SU-DHL-6 (cell line): Measurements from ENCODE around the gene EFNA5.

Experiments used
- H2AFZ ChIP-seq: fragments of 200-600 bp; sonication (generic); 2 replicates; pipeline ENCODE4 v1.6.1; 2014; ENCODE audit warnings: low read depth, mild to moderate bottlenecking, moderate library complexity, mixed read lengths, antibody characterized with exemption, low read length; ENCODE audit not compliant: severe bottlenecking
- H3F3A ChIP-seq: fragments of 200-600 bp; shearing (Covaris generic); 2 replicates; pipeline ENCODE4 v1.6.0; 2016; ENCODE audit warnings: antibody characterized with exemption, mild to moderate bottlenecking; ENCODE audit not compliant: insufficient read depth
- H3K27ac ChIP-seq: fragments of 200-600 bp; sonication (generic); 2 replicates; pipeline ENCODE4 v1.5.1; 2016; ENCODE audit warnings: low read depth, mild to moderate bottlenecking, low read length, moderate library complexity, mixed read lengths
- H3K27me3 ChIP-seq: fragments of 200-600 bp; sonication (generic), shearing (Covaris generic); 2 replicates; pipeline ENCODE4 v1.6.0; 2014; ENCODE audit warnings: mild to moderate bottlenecking, low read length
- H3K36me3 ChIP-seq: fragments of 200-600 bp; sonication (generic); 2 replicates; pipeline ENCODE4 v1.6.1; 2014; ENCODE audit warnings: mild to moderate bottlenecking, low read length, mixed read lengths
- H3K4me2 ChIP-seq: fragments of 300-600, 200-600 bp; shearing (Covaris generic), sonication (generic); 2 replicates; pipeline ENCODE4 v1.6.0; 2014; ENCODE audit warnings: low read length, low read depth, mild to moderate bottlenecking; ENCODE audit not compliant: poor library complexity, severe bottlenecking
- H3K4me3 ChIP-seq: fragments of 200-600 bp; sonication (generic); 2 replicates; pipeline ENCODE4 v1.5.1; 2014; ENCODE audit warnings: antibody characterized with exemption, low read length, mild to moderate bottlenecking, mixed read lengths; ENCODE audit not compliant: insufficient read depth, poor library complexity, severe bottlenecking
- H3K79me2 ChIP-seq: fragments of 200-600 bp; sonication (generic); 2 replicates; pipeline ENCODE4 v1.6.1; 2014; ENCODE audit warnings: mild to moderate bottlenecking, low read length, moderate library complexity; ENCODE audit not compliant: insufficient read depth
- H3K9ac ChIP-seq: fragments of 200-600 bp; sonication (generic); 2 replicates; pipeline ENCODE4 v1.7.0; 2014; ENCODE audit warnings: mild to moderate bottlenecking, low read length
- H3K9me2 ChIP-seq: fragments of 200-600 bp; sonication (generic); replicated peaks from 2 replicates; pipeline ENCODE4 v1.6.1; 2014; ENCODE audit warnings: low read length; ENCODE audit not compliant: insufficient read depth
- H3K9me3 ChIP-seq: fragments of 200-600 bp; sonication (generic); 2 replicates; pipeline ENCODE4 v1.6.1; 2014; ENCODE audit warnings: low read length, mixed read lengths; ENCODE audit not compliant: insufficient read depth
- H4K20me1 ChIP-seq: fragments of 200-600 bp; sonication (generic); 2 replicates; pipeline ENCODE4 v1.6.1; 2014; ENCODE audit warnings: low read depth, mild to moderate bottlenecking, antibody characterized with exemption, low read length, moderate library complexity, mixed read lengths
- EZH2phosphoT487 ChIP-seq: fragments of 200-600 bp; sonication (generic), shearing (Covaris generic); conservative IDR thresholded peaks from 2 replicates; pipeline ENCODE4 v1.6.1; 2018; ENCODE audit warnings: mild to moderate bottlenecking, antibody characterized with exemption, low read length, moderate library complexity, mixed read lengths
- TF ChIP-seq, protein P1 (sequence below): fragments of 200-600 bp; sonication (generic); IDR thresholded peaks from one replicate; pipeline ENCODE4 v1.5.1; 2017; ENCODE audit warnings: antibody characterized with exemption, mild to moderate bottlenecking, low read length, moderate library complexity; ENCODE audit not compliant: insufficient read depth, poor library complexity, severe bottlenecking

Gene EFNA5

DNA sequence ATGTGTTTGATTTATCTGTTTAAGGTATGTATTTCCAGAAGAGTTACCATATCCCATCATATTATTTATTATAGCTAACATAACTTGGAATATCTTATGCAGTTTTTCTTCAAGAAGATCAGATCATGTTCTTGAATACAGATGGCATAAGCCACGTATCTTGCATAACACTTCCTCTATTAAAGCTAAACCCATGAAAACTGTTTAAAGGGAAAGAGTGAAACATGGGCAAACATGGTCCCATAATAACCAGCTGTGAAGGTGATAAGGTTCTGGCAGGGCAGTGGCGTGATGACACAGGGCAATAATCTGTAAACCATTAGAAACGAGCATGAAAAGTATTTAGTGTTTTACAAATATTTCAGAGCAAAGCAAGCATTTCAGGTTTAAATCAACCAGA, 34.2 kb downstream of the EFNA5 start:
- Histone ChIP-seq H3F3A (no peaks in the 10 kb centered on the region), H3K27ac (no peak overlapping the region), H3K4me3 (no peak overlapping the region), H3K79me2 (no peaks in the 10 kb centered on the region), H3K27me3 (no peaks in the 10 kb centered on the region), H3K4me2 (no peak overlapping the region), H3K9me3 (no peaks in the 10 kb centered on the region), H3K36me3 (no peaks in the 10 kb centered on the region), H2AFZ (no peak overlapping the region), H3K9ac (no peak overlapping the region), H4K20me1 (no peaks in the 10 kb centered on the region), H3K9me2 (no peaks in the 10 kb centered on the region)
- TF ChIP-seq, protein P1, sequence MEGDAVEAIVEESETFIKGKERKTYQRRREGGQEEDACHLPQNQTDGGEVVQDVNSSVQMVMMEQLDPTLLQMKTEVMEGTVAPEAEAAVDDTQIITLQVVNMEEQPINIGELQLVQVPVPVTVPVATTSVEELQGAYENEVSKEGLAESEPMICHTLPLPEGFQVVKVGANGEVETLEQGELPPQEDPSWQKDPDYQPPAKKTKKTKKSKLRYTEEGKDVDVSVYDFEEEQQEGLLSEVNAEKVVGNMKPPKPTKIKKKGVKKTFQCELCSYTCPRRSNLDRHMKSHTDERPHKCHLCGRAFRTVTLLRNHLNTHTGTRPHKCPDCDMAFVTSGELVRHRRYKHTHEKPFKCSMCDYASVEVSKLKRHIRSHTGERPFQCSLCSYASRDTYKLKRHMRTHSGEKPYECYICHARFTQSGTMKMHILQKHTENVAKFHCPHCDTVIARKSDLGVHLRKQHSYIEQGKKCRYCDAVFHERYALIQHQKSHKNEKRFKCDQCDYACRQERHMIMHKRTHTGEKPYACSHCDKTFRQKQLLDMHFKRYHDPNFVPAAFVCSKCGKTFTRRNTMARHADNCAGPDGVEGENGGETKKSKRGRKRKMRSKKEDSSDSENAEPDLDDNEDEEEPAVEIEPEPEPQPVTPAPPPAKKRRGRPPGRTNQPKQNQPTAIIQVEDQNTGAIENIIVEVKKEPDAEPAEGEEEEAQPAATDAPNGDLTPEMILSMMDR = no peak
- no peak for TF ChIP-seq EZH2phosphoT487

DNA sequence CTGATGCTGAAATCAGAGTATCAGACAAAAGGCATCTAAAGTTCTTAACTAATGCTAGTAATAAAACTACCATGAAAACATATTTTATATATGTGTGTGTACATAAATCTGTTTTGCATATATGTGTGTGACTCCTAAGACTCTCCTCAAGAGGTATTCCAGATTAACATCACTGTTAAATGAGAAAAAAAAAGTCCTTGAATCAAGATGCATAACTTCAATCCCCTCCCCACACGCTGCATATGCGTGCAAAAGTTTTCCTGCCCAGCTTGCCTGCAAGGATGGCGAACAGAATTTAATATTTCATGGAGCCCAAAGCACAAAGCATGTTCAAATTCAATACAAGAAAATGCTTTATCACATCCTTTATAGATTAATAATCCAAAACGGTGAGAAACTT, 34.7 kb downstream of the EFNA5 start:
- TF ChIP-seq EZH2phosphoT487 = no peak
- TF ChIP-seq, protein P1 = no peak
- Histone ChIP-seq H3K9ac (no peak overlapping the region), H2AFZ (no peak overlapping the region)

GRCh38 chr5:107634981-107635848, 35.5 kb downstream of the EFNA5 start:
- no peaks in the 10 kb centered on the region for H3K9me2 ChIP-seq
- TF ChIP-seq, protein P1 = no peak
- TF ChIP-seq EZH2phosphoT487 = no peak
- H3K9me3 ChIP-seq = no peaks in the 10 kb centered on the region
- no peaks in the 10 kb centered on the region for H4K20me1 ChIP-seq
- H3K9ac ChIP-seq = no peak overlapping the region
- H3K79me2 ChIP-seq = no peaks in the 10 kb centered on the region
- H3K4me2 ChIP-seq = no peak overlapping the region
- no peak overlapping the region for H3K27ac ChIP-seq
- H3K27me3 ChIP-seq = no peaks in the 10 kb centered on the region
- no peak overlapping the region for H2AFZ ChIP-seq
- H3K4me3 ChIP-seq = no peak overlapping the region
- no peaks in the 10 kb centered on the region for H3F3A ChIP-seq
- no peaks in the 10 kb centered on the region for H3K36me3 ChIP-seq

More for the DNA sequence above, 34.7 kb downstream of the EFNA5 start:
- H4K20me1 ChIP-seq = no peaks in the 10 kb centered on the region
- H3K9me3 ChIP-seq = no peaks in the 10 kb centered on the region
- no peaks in the 10 kb centered on the region for H3K79me2 ChIP-seq
- H3F3A ChIP-seq = no peaks in the 10 kb centered on the region
- H3K27ac ChIP-seq = no peak overlapping the region
- no peaks in the 10 kb centered on the region for H3K9me2 ChIP-seq
- H3K4me3 ChIP-seq = no peak overlapping the region
- H3K4me2 ChIP-seq = no peak overlapping the region
- no peaks in the 10 kb centered on the region for H3K36me3 ChIP-seq
- no peaks in the 10 kb centered on the region for H3K27me3 ChIP-seq
